HepG2 (cell line): Measurements from ENCODE around the gene EDEM1. TPM values are rescaled to one million over a fixed set of nuclear protein-coding genes. Genes with fewer than 3 reads are reported as not detected.

Source experiments
- ATAC-seq: fragments of 200-7000 bp; cut with Tn5 transposase; 3 replicates; pipeline ENCODE4 v1.9.1; 2020; ENCODE audit warnings: mild to moderate bottlenecking, moderate library complexity
- BruUV-seq: library from RNA; stranded (reverse); fragments of 400-500 nt; replicated peaks from 2 replicates; lab custom pipeline; 2021; lab: Mats Ljungman, UMichigan
- CTCF ChIA-PET: fragments of 300-600 bp; formaldehyde crosslinking; extraction: SDS; loops from one replicate; lab custom pipeline; 2021; ENCODE audit warnings: low total read pairs, inconsistent platforms, low intra/inter-chr PET ratio; lab: Yijun Ruan, JAX
- POLR2A ChIA-PET: fragments of 350-600 bp; sonication (Branson Sonifier 250); formaldehyde crosslinking; loops from one replicate; lab custom pipeline; 2020; ENCODE audit warnings: antibody characterized with exemption, inconsistent platforms; lab: Yijun Ruan, JAX
- DNase-seq: peaks from one replicate; pipeline ENCODE4 v3.0.0-alpha.2; 2015; ENCODE audit warnings: low spot score
- FAIRE-seq: peaks from 3 replicates; lab custom pipeline; 2011; peaks lifted over from hg19 to GRCh38; lab: Jason Lieb, UNC
- H2AFZ ChIP-seq: one replicate; pipeline ENCODE4 v1.6.1; 2011; ENCODE audit warnings: low read length, inconsistent platforms
- H3K27ac ChIP-seq: fragments of 300-600 bp; 3 replicates; pipeline ENCODE4 v1.8.0; 2011; ENCODE audit warnings: mixed run types, mild to moderate bottlenecking, mixed read lengths, low read length, inconsistent platforms; ENCODE audit not compliant: insufficient read depth; ENCODE audit errors: extremely low read length
- H3K27me3 ChIP-seq, 2 experiments: fragments of 200-600 bp in 1 of 2; 2 replicates in 1 of 2; 3 replicates in 1 of 2; pipeline versions ENCODE4 v1.6.0 to v1.8.0; 2011; ENCODE audit warnings: low read length in 2 of 2, mild to moderate bottlenecking in 2 of 2, moderate library complexity in 2 of 2, inconsistent platforms in 1 of 2; ENCODE audit not compliant: insufficient read depth in 2 of 2, control insufficient read depth in 1 of 2
- H3K36me3 ChIP-seq, 2 experiments: fragments of 200-600 bp in 1 of 2; replicated peaks in 1 of 2; 2 replicates in 1 of 2; 3 replicates in 1 of 2; pipeline versions ENCODE4 v1.5.1 to v1.8.0; 2011; ENCODE audit warnings: low read length in 2 of 2, inconsistent platforms in 1 of 2; ENCODE audit not compliant: insufficient read depth in 2 of 2, control insufficient read depth in 1 of 2
- H3K4me1 ChIP-seq: 2 replicates; pipeline ENCODE4 v1.5.1; 2012; ENCODE audit warnings: low read length, inconsistent platforms; ENCODE audit not compliant: insufficient read depth
- H3K4me2 ChIP-seq: 2 replicates; pipeline ENCODE4 v1.6.0; 2011; ENCODE audit warnings: low read depth, low read length, inconsistent platforms
- H3K4me3 ChIP-seq, 3 experiments: fragments of 200-600 bp in 1 of 3; sonication (generic), shearing (Covaris generic) in 1 of 3; replicated peaks in 1 of 3; 2 replicates each; pipeline ENCODE4 v1.5.1; 2011 to 2016; ENCODE audit warnings: low read length in 3 of 3, inconsistent platforms in 2 of 3, low read depth in 2 of 3, mild to moderate bottlenecking in 2 of 3, control low read depth in 1 of 3, mixed read lengths in 1 of 3; ENCODE audit not compliant: insufficient read depth in 1 of 3
- H3K79me2 ChIP-seq: one replicate; pipeline ENCODE4 v1.6.1; 2011; ENCODE audit warnings: low read length, inconsistent platforms; ENCODE audit not compliant: insufficient read depth
- H3K9ac ChIP-seq: 2 replicates; pipeline ENCODE4 v1.6.0; 2011; ENCODE audit warnings: mild to moderate bottlenecking, low read depth, low read length, inconsistent platforms; ENCODE audit not compliant: insufficient read depth
- H3K9me3 ChIP-seq: 2 replicates; pipeline ENCODE4 v1.5.1; 2012; ENCODE audit warnings: mild to moderate bottlenecking, low read length
- H4K20me1 ChIP-seq: 2 replicates; pipeline ENCODE4 v1.6.0; 2011; ENCODE audit warnings: inconsistent platforms, mild to moderate bottlenecking, low read length, moderate library complexity; ENCODE audit not compliant: insufficient read depth
- CCAR2 ChIP-seq: fragments of 200-400 bp; formaldehyde crosslinking; optimal IDR thresholded peaks from 2 replicates; pipeline ENCODE3; 2018; ENCODE audit warnings: low read depth, mild to moderate bottlenecking, low read length, moderate library complexity
- FOXJ3 ChIP-seq: sonication (generic); formaldehyde crosslinking; IDR thresholded peaks from 2 replicates; pipeline ENCODE4 v1.4.0; 2020; ENCODE audit warnings: missing genetic modification reagents, mild to moderate bottlenecking, borderline replicate concordance
- ISL2 ChIP-seq: sonication (generic); formaldehyde crosslinking; IDR thresholded peaks from 2 replicates; pipeline ENCODE4 v1.5.0; 2020; ENCODE audit warnings: missing genetic modification reagents
- KDM4B ChIP-seq: sonication (generic); formaldehyde crosslinking; IDR thresholded peaks from 2 replicates; pipeline ENCODE4 v1.4.0; 2020; ENCODE audit warnings: missing genetic modification reagents
- LCORL ChIP-seq, 2 experiments: fragments of 450-650 bp in 1 of 2; sonication (generic) in 1 of 2; formaldehyde crosslinking in 1 of 2; IDR thresholded peaks; 2 replicates each; pipeline versions ENCODE4 v1.5.0 to v1.6.1; 2017 to 2020; ENCODE audit warnings: antibody characterized with exemption in 1 of 2, missing genetic modification reagents in 1 of 2
- SNAPC2 ChIP-seq: sonication (generic); formaldehyde crosslinking; IDR thresholded peaks from 2 replicates; pipeline ENCODE4 v1.8.1; 2022; ENCODE audit warnings: mild to moderate bottlenecking, missing genetic modification reagents
- TBX2 ChIP-seq: sonication (generic); formaldehyde crosslinking; IDR thresholded peaks from 2 replicates; pipeline ENCODE4 v1.5.0; 2020; ENCODE audit warnings: missing genetic modification reagents, mild to moderate bottlenecking, borderline replicate concordance
- XRCC5 ChIP-seq: fragments of 200-400 bp; formaldehyde crosslinking; optimal IDR thresholded peaks from 2 replicates; pipeline ENCODE3; 2017; ENCODE audit warnings: mild to moderate bottlenecking, low read length
- ZBTB7A ChIP-seq: sonication (generic); formaldehyde crosslinking; IDR thresholded peaks from 2 replicates; pipeline ENCODE4 v1.8.0; 2022; ENCODE audit warnings: mild to moderate bottlenecking, missing genetic modification reagents
- ZNF276 ChIP-seq: sonication (generic); formaldehyde crosslinking; IDR thresholded peaks from 2 replicates; pipeline ENCODE4 v1.4.0; 2020; ENCODE audit warnings: mild to moderate bottlenecking, low read depth, missing genetic modification reagents
- ZNF605 ChIP-seq: sonication (generic); formaldehyde crosslinking; IDR thresholded peaks from 2 replicates; pipeline ENCODE4 v1.8.0; 2022; ENCODE audit warnings: mild to moderate bottlenecking, missing genetic modification reagents
- ZNF768 ChIP-seq: sonication (generic); formaldehyde crosslinking; IDR thresholded peaks from 2 replicates; pipeline ENCODE4 v1.4.0; 2020; ENCODE audit warnings: missing genetic modification reagents
- WGBS: methylation state at CpG from one replicate; pipeline ENCODE4 v1.1.6; 2017; ENCODE audit warnings: low lambda C conversion rate; 5-methylcytosine and 5-hydroxymethylcytosine counted together
- in situ Hi-C: cut with HindIII; loops from 2 replicates; pipeline ENCODE4 v1.10.0; 2017; ENCODE audit warnings: low pct_unique_long_range_greater_than_20kb; ENCODE audit not compliant: extremely low pct_ligation_motif_present
- intact Hi-C: fragments of 100-400 bp; cut with micrococcal nuclease; formaldehyde crosslinking; loops from one replicate; pipeline ENCODE4 v1.10.0; 2022; ENCODE audit not compliant: unreplicated experiment
- polyA plus RNA-seq, 8 experiments: library from polyadenylated mRNA; depleted of rRNA in 3 of 8; stranded (reverse) in 7 of 8; unstranded in 1 of 8; fragments of >200 nt; fragmentation: Illumina TruSeq in 4 of 8; extraction: Trizol in 4 of 8; gene quantifications; 2 replicates each; pipeline versions ENCODE4 v1.2.1 to v1.2.3, GENCODE V29; 2011 to 2016; ENCODE audit warnings: low read depth in 4 of 8, missing spikeins in 1 of 8, mixed read lengths in 1 of 8; ENCODE audit not compliant: insufficient read depth in 1 of 8
- total RNA-seq, 5 experiments: library from RNA; depleted of rRNA; stranded (reverse); fragments of >200 nt; fragmentation: Illumina TruSeq; extraction: Trizol; gene quantifications; 2 replicates each; pipeline ENCODE4 v1.2.3, GENCODE V29; 2016; ENCODE audit warnings: low read depth in 1 of 5
- TF ChIP-seq, protein P1 (sequence below), 2 experiments: sonication (generic) in 1 of 2; formaldehyde crosslinking in 1 of 2; IDR thresholded peaks; 2 replicates each; pipeline versions ENCODE4 v1.4.0 to v1.6.1; 2016 to 2020; ENCODE audit warnings: borderline replicate concordance in 1 of 2, low read depth in 1 of 2, mild to moderate bottlenecking in 1 of 2, missing genetic modification reagents in 1 of 2
- TF ChIP-seq, protein P2 (sequence below): sonication (generic); formaldehyde crosslinking; IDR thresholded peaks from 2 replicates; pipeline ENCODE4 v1.4.0; 2020; ENCODE audit warnings: missing genetic modification reagents, mild to moderate bottlenecking, borderline replicate concordance

Gene EDEM1
- total and polyA plus RNA-seq, 2 of the 13 experiments (the other 11 are each of a cell fraction or from before 2014, with no cell fraction given) = 13.8 to 25.8 TPM

DNA sequence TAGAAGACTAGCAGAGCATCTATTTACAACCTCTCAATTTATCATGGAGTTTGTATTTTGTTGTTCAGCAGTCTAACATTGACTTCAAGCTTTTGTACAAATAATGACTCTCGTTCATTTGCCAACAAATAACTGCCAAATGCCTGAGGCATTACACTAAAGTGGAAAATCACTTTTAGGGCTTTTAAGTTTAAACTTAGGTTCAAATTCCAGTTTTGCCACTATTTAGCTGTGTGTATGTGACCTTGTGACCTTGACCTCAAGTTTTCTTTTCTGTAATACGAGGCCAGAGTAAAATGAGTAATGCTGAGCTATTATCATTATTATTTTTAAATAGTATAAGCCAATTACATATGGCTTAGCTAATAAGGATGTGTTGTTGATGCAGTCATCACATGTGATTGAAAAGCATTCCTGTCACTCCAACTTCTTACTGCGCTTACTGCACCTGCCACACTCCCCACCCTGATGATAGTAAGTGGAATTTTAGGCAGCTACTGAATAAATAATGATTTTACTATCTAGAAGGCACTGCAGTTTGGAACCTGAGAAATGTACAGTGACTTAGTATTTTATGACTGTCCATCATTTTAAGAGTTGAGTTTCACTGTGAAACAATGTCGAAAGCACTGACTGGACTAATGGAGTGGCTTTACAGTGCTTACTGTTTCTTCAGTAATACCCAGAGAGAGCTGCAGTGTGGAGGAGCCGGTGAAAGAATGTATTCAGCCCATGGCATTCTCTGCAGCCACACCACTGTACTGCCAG lies 49.1 kb upstream of the EDEM1 start:
- ATAC-seq = peak; percentile 86
- Histone ChIP-seq H3K4me2 (peak overlapping the region; percentile 42), H3K9ac (peak overlapping the region; percentile 40; the same call in 1 of the 2 replicates), H3K79me2 (peaks cover 89% of the 10 kb centered on the region), H2AFZ (no peak overlapping the region), H3K9me3 (no peaks in the 10 kb centered on the region), H3K27ac (peak overlapping the region; percentile 81), H3K4me1 (peaks cover 47% of the 10 kb centered on the region), H3K4me3 (peak overlapping the region in 1 of 3 experiments; percentile 22; a peak in 2 of 6 replicates), H3K27me3 (no peaks in the 10 kb centered on the region), H4K20me1 (peaks cover 14% of the 10 kb centered on the region; the same call in 1 of the 2 replicates), H3K36me3 (0 out of 5 replicates have a peak, but pooled peaks cover 0 to 8% of the 10 kb centered on the region in 2 experiments)
- DNase-seq = peak; percentile 82
- WGBS = 36% methylated on average over 5 of the region's 5 CpGs
- CTCF ChIA-PET = no interaction called here
- FAIRE-seq = peak; percentile 57
- POLR2A ChIA-PET = interaction anchor here (0.9 to 2.8 kb wide), 5 partner anchors 15 to 387 kb away, joined by 3 to 20 read pairs (median 6); partner anchors contain the start of gene EDEM1
- no TSS peak for BruUV-seq
- in situ Hi-C loops = no loop called here
- intact Hi-C loops = loop anchor here (1.0 kb wide), 1 partner anchor 49 kb away; the partner anchor contains the start of gene EDEM1
- TF ChIP-seq, protein P1, sequence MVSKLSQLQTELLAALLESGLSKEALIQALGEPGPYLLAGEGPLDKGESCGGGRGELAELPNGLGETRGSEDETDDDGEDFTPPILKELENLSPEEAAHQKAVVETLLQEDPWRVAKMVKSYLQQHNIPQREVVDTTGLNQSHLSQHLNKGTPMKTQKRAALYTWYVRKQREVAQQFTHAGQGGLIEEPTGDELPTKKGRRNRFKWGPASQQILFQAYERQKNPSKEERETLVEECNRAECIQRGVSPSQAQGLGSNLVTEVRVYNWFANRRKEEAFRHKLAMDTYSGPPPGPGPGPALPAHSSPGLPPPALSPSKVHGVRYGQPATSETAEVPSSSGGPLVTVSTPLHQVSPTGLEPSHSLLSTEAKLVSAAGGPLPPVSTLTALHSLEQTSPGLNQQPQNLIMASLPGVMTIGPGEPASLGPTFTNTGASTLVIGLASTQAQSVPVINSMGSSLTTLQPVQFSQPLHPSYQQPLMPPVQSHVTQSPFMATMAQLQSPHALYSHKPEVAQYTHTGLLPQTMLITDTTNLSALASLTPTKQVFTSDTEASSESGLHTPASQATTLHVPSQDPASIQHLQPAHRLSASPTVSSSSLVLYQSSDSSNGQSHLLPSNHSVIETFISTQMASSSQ (IDR thresholded peaks at IDR 0.05; ENCODE audit: low read depth) = no peak
- TF ChIP-seq, protein P1 (CRISPR knock-in tag; IDR thresholded peaks at IDR 0.05; ENCODE audit: borderline replicate concordance) = no peak
- TF ChIP-seq ZNF276 (CRISPR knock-in tag) = no peak
- TF ChIP-seq KDM4B (CRISPR knock-in tag) = no peak
- TF ChIP-seq CCAR2 = no peak
- TF ChIP-seq ZBTB7A = no peak
- TF ChIP-seq ZNF768 (CRISPR knock-in tag) = no peak
- peak; percentile 77; the same call in 1 of the 2 replicates for TF ChIP-seq LCORL (IDR thresholded peaks at IDR 0.05)
- 0 out of 2 replicates have a peak, but pooled peaks have one; percentile 15 for TF ChIP-seq LCORL (CRISPR knock-in tag; IDR thresholded peaks at IDR 0.05)
- no peak for TF ChIP-seq TBX2 (CRISPR knock-in tag)
- TF ChIP-seq, protein P2, sequence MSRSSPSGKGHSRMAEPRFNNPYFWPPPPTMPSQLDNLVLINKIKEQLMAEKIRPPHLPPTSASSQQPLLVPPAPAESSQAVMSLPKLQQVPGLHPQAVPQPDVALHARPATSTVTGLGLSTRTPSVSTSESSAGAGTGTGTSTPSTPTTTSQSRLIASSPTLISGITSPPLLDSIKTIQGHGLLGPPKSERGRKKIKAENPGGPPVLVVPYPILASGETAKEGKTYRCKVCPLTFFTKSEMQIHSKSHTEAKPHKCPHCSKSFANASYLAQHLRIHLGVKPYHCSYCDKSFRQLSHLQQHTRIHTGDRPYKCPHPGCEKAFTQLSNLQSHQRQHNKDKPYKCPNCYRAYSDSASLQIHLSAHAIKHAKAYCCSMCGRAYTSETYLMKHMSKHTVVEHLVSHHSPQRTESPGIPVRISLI = no peak
- peak; percentile 60; the same call in 1 of the 2 replicates for TF ChIP-seq FOXJ3 (CRISPR knock-in tag)
- TF ChIP-seq SNAPC2 (CRISPR knock-in tag) = no peak
- no peak for TF ChIP-seq XRCC5
- TF ChIP-seq ISL2 = peak; percentile 70; the same call in 1 of the 2 replicates
- no peak for TF ChIP-seq ZNF605 (CRISPR knock-in tag)
